VCaP (cell line): ENCODE measurements around the gene FCAMR.

Experiments used
- H3K27ac ChIP-seq: fragments of 450-650 bp; 2 replicates; pipeline ENCODE4 v1.5.1; 2017
- TF ChIP-seq, protein P1 (sequence below): fragments of 450-650 bp; conservative IDR thresholded peaks from 2 replicates; pipeline ENCODE4 v1.5.1; 2017; ENCODE audit warnings: mild to moderate bottlenecking, moderate library complexity

The FCAMR gene

DNA sequence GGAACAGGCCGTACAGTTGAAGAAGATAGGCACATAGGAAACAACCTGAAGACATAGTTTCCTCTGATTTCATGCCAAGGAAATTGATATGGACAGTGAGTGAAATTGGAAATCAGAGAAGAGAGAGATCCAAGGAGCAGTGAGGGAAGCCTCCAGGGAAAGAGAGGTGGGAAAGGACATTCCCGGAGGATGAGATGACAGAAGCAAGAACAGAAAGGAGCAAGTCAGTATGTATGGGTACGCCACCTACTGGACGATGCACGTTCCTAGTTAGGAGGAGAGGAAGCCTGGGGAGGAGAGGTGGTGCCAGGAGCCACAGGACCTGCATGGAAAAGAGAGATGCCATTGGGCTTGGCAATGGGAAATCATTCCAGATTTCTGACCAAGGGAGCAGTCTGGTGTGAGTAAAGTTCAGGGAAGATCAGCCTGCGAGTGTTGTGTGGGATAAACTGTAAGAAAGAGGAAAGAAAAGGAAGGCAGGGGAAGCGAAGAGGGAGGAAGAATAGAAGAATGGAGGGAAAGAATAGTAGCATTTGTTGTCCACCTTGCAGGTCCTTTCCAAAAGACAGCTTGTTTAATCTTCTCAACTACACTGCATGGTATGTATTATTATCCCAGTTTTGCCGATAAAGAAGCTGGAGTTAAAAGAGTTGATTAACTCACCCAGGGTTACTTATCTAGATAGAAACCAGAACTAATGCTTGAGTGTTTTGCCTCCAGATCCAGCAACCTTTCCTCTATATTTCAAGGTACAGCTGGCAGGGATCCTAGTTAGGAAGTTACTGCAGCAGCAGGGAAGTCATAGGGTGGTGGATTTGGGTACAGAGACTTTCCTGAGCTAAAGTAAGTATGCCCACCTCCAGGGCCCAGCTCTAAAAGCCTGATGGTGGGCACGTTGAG lies 34.9 kb upstream of the FCAMR start:
- TF ChIP-seq, protein P1, sequence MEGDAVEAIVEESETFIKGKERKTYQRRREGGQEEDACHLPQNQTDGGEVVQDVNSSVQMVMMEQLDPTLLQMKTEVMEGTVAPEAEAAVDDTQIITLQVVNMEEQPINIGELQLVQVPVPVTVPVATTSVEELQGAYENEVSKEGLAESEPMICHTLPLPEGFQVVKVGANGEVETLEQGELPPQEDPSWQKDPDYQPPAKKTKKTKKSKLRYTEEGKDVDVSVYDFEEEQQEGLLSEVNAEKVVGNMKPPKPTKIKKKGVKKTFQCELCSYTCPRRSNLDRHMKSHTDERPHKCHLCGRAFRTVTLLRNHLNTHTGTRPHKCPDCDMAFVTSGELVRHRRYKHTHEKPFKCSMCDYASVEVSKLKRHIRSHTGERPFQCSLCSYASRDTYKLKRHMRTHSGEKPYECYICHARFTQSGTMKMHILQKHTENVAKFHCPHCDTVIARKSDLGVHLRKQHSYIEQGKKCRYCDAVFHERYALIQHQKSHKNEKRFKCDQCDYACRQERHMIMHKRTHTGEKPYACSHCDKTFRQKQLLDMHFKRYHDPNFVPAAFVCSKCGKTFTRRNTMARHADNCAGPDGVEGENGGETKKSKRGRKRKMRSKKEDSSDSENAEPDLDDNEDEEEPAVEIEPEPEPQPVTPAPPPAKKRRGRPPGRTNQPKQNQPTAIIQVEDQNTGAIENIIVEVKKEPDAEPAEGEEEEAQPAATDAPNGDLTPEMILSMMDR, result peak; percentile 74
- peak overlapping the region; percentile 79 for H3K27ac ChIP-seq

DNA sequence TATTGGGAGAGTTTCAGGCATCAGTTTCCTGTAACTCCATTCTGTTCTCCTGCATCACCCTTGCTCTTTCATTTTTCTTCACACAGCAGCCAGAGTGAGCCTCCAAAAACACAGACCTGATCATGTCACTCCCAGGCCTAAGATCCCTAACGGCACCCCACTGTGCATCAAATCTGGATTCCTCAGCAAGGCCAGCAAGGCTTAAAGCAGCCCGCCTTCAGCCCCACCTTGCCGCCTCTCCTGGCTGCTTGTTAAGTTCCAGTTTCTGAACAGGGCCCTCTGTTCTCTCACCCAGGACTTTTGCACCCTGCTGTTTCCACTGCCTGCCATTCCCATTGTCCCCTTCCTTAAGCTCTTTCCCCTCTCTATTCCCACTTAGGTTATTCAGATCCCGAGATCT lies 33.0 kb upstream of the FCAMR start:
- TF ChIP-seq, protein P1, result no peak

DNA sequence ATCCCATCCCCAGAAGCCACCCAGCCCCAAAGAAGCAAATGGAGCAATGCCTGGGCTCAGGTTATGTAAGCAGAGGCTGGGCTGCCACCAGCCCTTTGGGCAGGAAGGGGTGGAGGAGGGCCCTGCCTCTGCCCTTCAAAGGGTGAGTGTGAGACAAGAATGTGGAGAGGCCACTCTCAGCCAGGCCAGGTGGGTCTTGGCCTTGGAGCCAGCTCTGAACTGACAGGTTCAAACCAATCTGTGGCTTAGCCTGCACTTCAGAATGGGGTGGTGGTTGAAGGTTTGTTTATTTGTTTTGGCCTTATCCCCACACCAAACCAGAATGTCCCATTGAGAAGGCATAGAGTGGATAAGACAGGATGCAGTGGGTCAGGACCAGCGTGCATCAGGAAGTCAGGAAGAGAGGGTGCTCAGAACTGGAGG lies 32.5 kb upstream of the FCAMR start:
- TF ChIP-seq, protein P1, result no peak
- peak overlapping the region; percentile 79 for H3K27ac ChIP-seq

More for the DNA sequence above, 33.0 kb upstream of the FCAMR start:
- H3K27ac ChIP-seq, result peak overlapping the region; percentile 79

DNA sequence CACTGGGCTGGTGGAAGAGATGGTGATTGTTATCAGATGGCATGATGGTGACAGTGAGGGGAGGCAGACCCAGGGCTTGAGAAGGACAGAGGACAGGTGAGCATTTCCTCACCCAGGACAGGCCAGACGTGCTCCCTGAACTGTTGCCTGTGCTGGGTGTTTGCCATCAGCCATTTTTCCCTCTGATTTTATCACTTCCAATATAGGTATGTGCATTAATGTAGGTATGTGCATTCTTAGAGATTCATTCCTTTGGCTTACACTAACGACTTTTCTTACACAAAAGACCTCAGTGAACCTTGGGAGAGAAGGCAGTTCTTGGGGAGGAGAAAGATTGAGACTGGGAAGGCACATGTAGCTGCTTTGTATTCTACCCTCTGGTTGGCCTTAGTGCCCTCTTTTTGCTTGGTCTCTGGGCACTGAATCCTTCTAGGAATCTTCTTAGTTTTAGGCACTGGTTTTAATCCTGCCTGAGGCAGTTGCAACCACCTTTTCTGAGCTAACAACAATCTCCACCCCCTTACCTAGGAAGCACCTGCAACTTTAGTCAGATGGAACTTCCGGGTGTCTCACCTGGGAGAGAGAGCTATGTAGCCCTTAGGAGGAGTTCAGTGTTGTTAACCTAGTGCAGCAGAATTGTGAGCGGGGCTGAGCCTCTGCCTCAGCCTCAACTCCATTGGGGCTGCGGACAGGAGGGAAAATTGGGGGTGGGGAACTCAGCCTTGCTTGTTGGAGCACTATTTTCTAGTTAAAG lies 31.4 kb upstream of the FCAMR start:
- TF ChIP-seq, protein P1, result no peak
- no peak overlapping the region for H3K27ac ChIP-seq

DNA sequence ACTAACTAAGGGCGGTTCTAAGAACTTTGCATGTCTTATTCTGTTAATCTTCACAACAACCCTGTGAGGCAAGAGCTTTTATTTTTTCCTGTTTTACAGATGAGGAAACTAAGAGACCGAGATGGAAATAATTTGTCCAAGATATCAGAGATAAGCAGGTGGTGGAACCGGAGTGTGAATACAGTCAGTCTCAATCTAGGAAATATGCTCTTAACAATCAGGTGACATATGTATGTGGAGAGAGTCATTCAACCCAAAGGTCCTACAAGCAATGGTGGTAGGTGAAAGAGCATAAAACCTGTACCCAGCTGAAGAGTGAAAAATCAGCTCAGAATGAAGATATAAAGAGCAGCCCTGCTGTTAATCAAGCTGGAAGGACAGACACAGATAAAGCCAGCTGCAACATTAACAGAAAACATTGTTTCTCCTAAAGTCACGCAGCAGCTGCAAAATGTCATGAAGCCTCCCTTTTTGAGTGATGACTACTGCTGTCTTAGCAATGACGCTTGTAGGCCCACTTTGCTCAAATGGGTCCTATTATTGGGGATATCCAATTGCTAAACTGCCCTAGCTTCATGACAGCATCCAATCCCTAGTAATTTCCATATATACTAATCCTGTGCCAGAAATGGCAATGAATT lies 30.5 kb upstream of the FCAMR start:
- TF ChIP-seq, protein P1, result no peak
- H3K27ac ChIP-seq, result peak overlapping the region; percentile 14; the same call in 1 of the 2 replicates

DNA sequence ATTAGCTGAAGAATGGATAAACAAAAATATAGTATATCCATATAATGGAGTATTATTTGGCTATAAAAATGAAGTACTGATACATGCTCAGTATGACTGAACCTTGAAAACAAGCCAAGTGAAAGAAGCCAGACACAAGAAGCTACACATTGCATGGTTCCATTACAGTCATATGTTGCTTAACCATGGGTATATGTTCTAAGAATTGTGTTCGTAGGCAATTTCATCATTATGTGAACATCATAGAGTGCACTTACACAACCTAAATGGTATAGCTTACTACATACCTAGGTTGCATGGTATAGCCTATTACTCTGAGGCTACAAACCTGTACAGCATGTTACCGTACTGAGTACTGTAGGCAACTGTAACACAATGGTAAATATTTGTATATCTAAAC lies 28.6 kb upstream of the FCAMR start:
- TF ChIP-seq, protein P1, result no peak

DNA sequence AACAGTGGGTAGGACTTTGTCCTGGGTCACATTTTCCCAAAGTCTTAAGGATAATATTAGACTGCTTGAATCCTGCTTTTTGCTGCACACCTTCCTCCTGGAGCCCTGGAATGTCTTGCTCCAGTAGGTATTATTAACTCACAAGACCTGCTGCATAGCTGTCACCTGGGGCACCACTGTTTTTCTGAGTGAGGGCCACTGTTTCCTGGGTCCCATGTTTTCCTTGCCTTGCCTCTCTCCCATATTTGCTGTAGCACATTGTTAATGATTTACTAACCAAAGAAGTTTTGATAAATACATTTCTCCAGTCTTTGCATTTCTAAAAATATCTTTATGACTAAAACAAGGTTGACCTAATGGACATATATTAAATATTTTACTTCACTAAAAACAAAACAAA lies 22.5 kb upstream of the FCAMR start:
- TF ChIP-seq, protein P1, result no peak
- H3K27ac ChIP-seq, result no peak overlapping the region

More for the DNA sequence above, 28.6 kb upstream of the FCAMR start:
- H3K27ac ChIP-seq, result no peak overlapping the region
